ENCODE measurements around the gene MGAT5B.

MGAT5B gene

GRCh38 chr17:76929601-76930000, 61.4 kb downstream of the MGAT5B start:
- FAIRE-seq, result no peak

GRCh38 chr17:76930107-76930506, 61.9 kb downstream of the MGAT5B start:
- no peak for FAIRE-seq

GRCh38 chr17:76932402-76933333, 64.5 kb downstream of the MGAT5B start:
- FAIRE-seq, result no peak

GRCh38 chr17:76934561-76935320, 66.5 kb downstream of the MGAT5B start:
- no peak for FAIRE-seq

- no peak for FAIRE-seq
Observed at GRCh38 chr17:76935331-76935730, 67.1 kb downstream of the MGAT5B start.

- no peak for FAIRE-seq
Observed at GRCh38 chr17:76937238-76937637, 69.0 kb downstream of the MGAT5B start.

- no peak for FAIRE-seq
Observed at GRCh38 chr17:76938009-76938408, 69.8 kb downstream of the MGAT5B start.

GRCh38 chr17:76940295-76940694, 72.1 kb downstream of the MGAT5B start:
- FAIRE-seq, result no peak

- FAIRE-seq, result no peak
Observed at GRCh38 chr17:76940738-76941350, 72.6 kb downstream of the MGAT5B start.

- FAIRE-seq, result no peak
Observed at GRCh38 chr17:76943202-76943601, 75.0 kb downstream of the MGAT5B start.

- no peak for FAIRE-seq
Observed at GRCh38 chr17:76943781-76944213, 75.6 kb downstream of the MGAT5B start.

GRCh38 chr17:76944477-76944876, 76.3 kb downstream of the MGAT5B start:
- no peak for FAIRE-seq

GRCh38 chr17:76946111-76946771, 78.0 kb downstream of the MGAT5B start:
- FAIRE-seq, result no peak

- no peak for FAIRE-seq
Observed at GRCh38 chr17:76946772-76947135, 78.5 kb downstream of the MGAT5B start.

GRCh38 chr17:76947309-76947708, 79.1 kb downstream of the MGAT5B start:
- no peak for FAIRE-seq

GRCh38 chr17:76947771-76948170, 79.6 kb downstream of the MGAT5B start:
- FAIRE-seq, result no peak

- FAIRE-seq, result no peak
Observed at GRCh38 chr17:76948301-76948700, 80.1 kb downstream of the MGAT5B start.

- FAIRE-seq, result no peak
Observed at GRCh38 chr17:76948726-76949342, 80.6 kb downstream of the MGAT5B start.

- FAIRE-seq, result no peak
Observed at GRCh38 chr17:76949913-76950695, 81.9 kb downstream of the MGAT5B start.

GRCh38 chr17:76951375-76951905, 83.2 kb downstream of the MGAT5B start:
- FAIRE-seq, result no peak

- no peak for FAIRE-seq
Observed at GRCh38 chr17:76952402-76952801, 84.2 kb downstream of the MGAT5B start.
